Adrenal gland (tissue), 12 donors: ENCODE data around the gene ZNF827. TPM values are rescaled to one million over a fixed set of nuclear protein-coding genes. Genes with fewer than 3 reads are reported as not detected.

Source experiments
- DNase-seq, 7 donors: peaks; one replicate each; pipeline ENCODE4 v3.0.0-alpha.2; 2019 to 2020
- H3K27ac ChIP-seq, 5 donors: fragments of 200-600 bp; sonication (generic) in 4 of 5; 1 replicate in 3 of 5; 2 replicates in 2 of 5; pipeline versions ENCODE4 v1.5.1 to v1.8.0; 2016 to 2020; ENCODE audit warnings: mild to moderate bottlenecking in 1 of 5
- H3K27me3 ChIP-seq: fragments of 200-600 bp; 2 replicates; pipeline ENCODE4 v1.8.0; 2021
- H3K36me3 ChIP-seq, 2 donors: fragments of 200-600 bp; replicated peaks in 1 of 2; 1 replicate in 1 of 2; 2 replicates in 1 of 2; pipeline versions ENCODE4 v1.5.1 to v1.8.0; 2018 to 2022
- H3K4me1 ChIP-seq, 2 donors: fragments of 200-600 bp; replicated peaks in 1 of 2; 1 replicate in 1 of 2; 2 replicates in 1 of 2; pipeline versions ENCODE4 v1.5.1 to v1.8.0; 2018 to 2021
- H3K4me3 ChIP-seq, 4 donors: fragments of 200-600 bp; sonication (generic) in 3 of 4; one replicate each; pipeline ENCODE4 v1.5.1; 2016 to 2018
- H3K9me3 ChIP-seq, 3 donors: fragments of 200-600 bp; sonication (generic) in 1 of 3; replicated peaks in 1 of 3; 1 replicate in 2 of 3; 2 replicates in 1 of 3; pipeline versions ENCODE4 v1.5.1 to v1.8.0; 2016 to 2021
- CTCF ChIP-seq, 6 experiments: fragments of 450-650 bp in 4 of 6; fragments of 200-600 bp in 2 of 6; sonication (generic) in 1 of 6; IDR thresholded peaks; 1 replicate in 5 of 6; 2 replicates in 1 of 6; pipeline versions ENCODE4 v1.5.1 to v1.8.0; 2016 to 2021; ENCODE audit warnings: antibody characterized with exemption in 6 of 6, mild to moderate bottlenecking in 2 of 6, moderate library complexity in 1 of 6
- POLR2A ChIP-seq, 2 donors: fragments of 450-650 bp; IDR thresholded peaks; one replicate each; pipeline ENCODE4 v1.6.1; 2017; ENCODE audit warnings: antibody characterized with exemption in 2 of 2, mild to moderate bottlenecking in 2 of 2, moderate library complexity in 1 of 2
- WGBS, 4 donors: extraction: QIAGEN DNeasy Blood & Tissue Kit in 2 of 4; methylation state at CpG; one replicate each; pipeline versions ENCODE4 v1.1.5 to v1.1.7; 2013 to 2017; 5-methylcytosine and 5-hydroxymethylcytosine counted together
- intact Hi-C, 2 donors: fragments of 100-400 bp; cut with DNase I; formaldehyde crosslinking; loops; one replicate each; pipeline versions ENCODE4 v1.14.1 to v1.15.0; 2022 to 2023
- polyA plus RNA-seq, 3 donors: library from polyadenylated mRNA; stranded (reverse); fragments of 200-250 nt in 2 of 3; fragments of 350-450 nt in 1 of 3; fragmentation: Illumina TruSeq in 1 of 3; extraction: RNeasy Lipid Tissue Mini Kit (QIAGEN cat#74804) in 1 of 3; gene quantifications; one replicate each; pipeline ENCODE4 v1.2.3, GENCODE V29; 2013 to 2014
- total RNA-seq, 9 donors: library from RNA; depleted of rRNA in 4 of 9; stranded (reverse); fragments of >200 nt in 4 of 9; fragments of 120-200 nt in 1 of 9; fragmentation: NEBNext Ultra II Directional in 1 of 9; extraction: Animal tissue kit (Norgen Biotek cat#: 25700) in 1 of 9; gene quantifications; one replicate each; pipeline versions ENCODE4 v1.1.0 to v1.2.4, GENCODE V29; 2013 to 2023
- donor health status: healthy with polysubstance abuse.
- donor health status: Bipolar disorder and iron deficiency.
- donor health status: DM: yes; HTN: yes; CAD: no.
- donor health status: DM: no; HTN: no; CAD: no.
- donor health status: DM: no; HTN: no; CAD: no.
- donor health status: DM: yes; HTN: yes; CAD: no.

ZNF827 gene
- total and polyA plus RNA-seq, 12 donors: 8.0 to 37.1 (median 22.7) TPM

GRCh38 chr4:145730026-145730425, 208.6 kb downstream of the ZNF827 start:
- WGBS, 4 donors: 86 to 96% (median 91%) methylated on average over 5 of the region's 5 CpGs
- H3K4me3 ChIP-seq: no peak overlapping the region
- no peak overlapping the region for H3K27ac ChIP-seq
- no peak for TF ChIP-seq POLR2A (IDR thresholded peaks at IDR 0.05)
- TF ChIP-seq CTCF (IDR thresholded peaks at IDR 0.05): no peak
- intact Hi-C loops: no loop called here
- peaks cover 11 to 14% of the 10 kb centered on the region in 2 donors for H3K4me1 ChIP-seq
- no peaks in the 10 kb centered on the region for H3K9me3 ChIP-seq
- no peak for DNase-seq
- H3K27me3 ChIP-seq: no peaks in the 10 kb centered on the region
- no peaks in the 10 kb centered on the region for H3K36me3 ChIP-seq

GRCh38 chr4:145723336-145723735, 215.3 kb downstream of the ZNF827 start:
- no peak for TF ChIP-seq POLR2A (IDR thresholded peaks at IDR 0.05)
- no peak for TF ChIP-seq CTCF (IDR thresholded peaks at IDR 0.05)
- DNase-seq: no peak
- H3K27ac ChIP-seq: no peak overlapping the region
- H3K36me3 ChIP-seq: no peaks in the 10 kb centered on the region
- no peaks in the 10 kb centered on the region for H3K27me3 ChIP-seq
- no peak overlapping the region for H3K4me3 ChIP-seq
- no peaks in the 10 kb centered on the region for H3K4me1 ChIP-seq
- intact Hi-C loops: loop anchor here in 1 of 2 donors (10.0 kb wide), 1 partner anchor 89 kb away; no protein-coding TSS in a partner anchor
- H3K9me3 ChIP-seq: no peaks in the 10 kb centered on the region
- WGBS, 4 donors: 83 to 96% (median 90%) methylated on average over 2 of the region's 2 CpGs

- TF ChIP-seq CTCF (IDR thresholded peaks at IDR 0.05): no peak
- TF ChIP-seq POLR2A (IDR thresholded peaks at IDR 0.05): no peak
- intact Hi-C loops: loop anchor here in 1 of 2 donors (10.0 kb wide), 1 partner anchor 88 kb away; no protein-coding TSS in a partner anchor
- 89 to 100% (median 95%) methylated on average over 1 of the region's 1 CpG for WGBS, 4 donors
- Histone ChIP-seq H3K36me3 (no peaks in the 10 kb centered on the region), H3K27ac (no peak overlapping the region), H3K4me3 (no peak overlapping the region), H3K9me3 (no peaks in the 10 kb centered on the region), H3K27me3 (no peaks in the 10 kb centered on the region), H3K4me1 (no peaks in the 10 kb centered on the region)
- no peak for DNase-seq
These were observed 216.1 kb downstream of the ZNF827 start for GRCh38 chr4:145722561-145722960.

GRCh38 chr4:145720656-145721055, 218.0 kb downstream of the ZNF827 start:
- no peaks in the 10 kb centered on the region for H3K9me3 ChIP-seq
- intact Hi-C loops: loop anchor here in 1 of 2 donors (10.0 kb wide), 1 partner anchor 86 kb away; no protein-coding TSS in a partner anchor

More at GRCh38 chr4:145720656-145721055, 218.0 kb downstream of the ZNF827 start:
- Histone ChIP-seq H3K27me3 (no peaks in the 10 kb centered on the region), H3K36me3 (no peaks in the 10 kb centered on the region), H3K27ac (no peak overlapping the region), H3K4me3 (no peak overlapping the region), H3K4me1 (no peaks in the 10 kb centered on the region)
- no peak for TF ChIP-seq POLR2A (IDR thresholded peaks at IDR 0.05)
- no peak for TF ChIP-seq CTCF (IDR thresholded peaks at IDR 0.05)
- DNase-seq: no peak
- 86 to 92% (median 90%) methylated on average over 3 of the region's 3 CpGs for WGBS, 4 donors
